NCI-H2171 (cell line): ENCODE data around the gene DYRK3.
A peak's percentile ranks its signal among the peaks of the same experiment; 100 is the strongest.

Source experiments
- DNase-seq: peaks from one replicate; lab custom pipeline; 2025; lab: John Stamatoyannopoulos, UW

The DYRK3 gene

DNA sequence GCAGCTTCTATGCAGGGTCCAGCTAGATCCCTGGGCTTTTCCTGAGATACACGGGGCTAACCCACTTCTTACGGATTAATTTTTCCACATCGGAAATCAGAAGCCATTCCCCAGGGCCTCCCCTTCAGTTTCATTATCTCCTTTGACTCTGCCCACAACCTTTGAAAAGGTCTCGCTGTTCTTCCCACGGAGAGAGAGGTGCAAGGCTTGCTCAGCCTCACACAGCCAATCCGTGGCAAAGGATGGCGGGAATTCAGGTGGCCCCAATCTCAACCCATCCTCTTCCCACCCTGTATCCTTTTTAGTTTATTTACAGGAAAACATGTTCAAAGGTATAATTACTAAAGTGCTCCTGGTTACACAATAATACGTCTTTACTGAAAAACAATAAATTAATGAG, 48.7 kb downstream of the DYRK3 start:
- DNase-seq, result no peak

GRCh38 chr1:206684478-206685333, 49.4 kb downstream of the DYRK3 start, which contains the start of gene MAPKAPK2:
MAPKAPK2 (plus strand) TSS chr1:206684905; CDS start chr1:206685230, 325 bp downstream.
- DNase-seq, result peak; percentile 64

DNA sequence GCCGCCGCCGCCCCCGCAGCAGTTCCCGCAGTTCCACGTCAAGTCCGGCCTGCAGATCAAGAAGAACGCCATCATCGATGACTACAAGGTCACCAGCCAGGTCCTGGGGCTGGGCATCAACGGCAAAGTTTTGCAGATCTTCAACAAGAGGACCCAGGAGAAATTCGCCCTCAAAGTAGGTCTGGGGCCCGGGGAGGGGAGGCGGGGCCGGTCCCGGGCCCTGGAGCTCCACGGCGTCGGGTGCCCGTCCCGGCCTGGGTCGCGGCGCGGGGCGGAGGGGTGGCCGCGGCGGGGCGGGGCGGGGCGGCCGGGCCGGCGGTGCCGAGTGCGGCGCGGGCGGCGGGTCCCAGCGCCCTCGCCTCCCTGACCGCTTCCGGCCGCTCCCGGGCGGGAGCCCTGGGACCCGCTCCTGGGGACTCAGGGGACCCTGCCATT, 50.0 kb downstream of the DYRK3 start:
- no peak for DNase-seq

- no peak for DNase-seq
Observed at GRCh38 chr1:206685769-206686477, 50.6 kb downstream of the DYRK3 start.

DNA sequence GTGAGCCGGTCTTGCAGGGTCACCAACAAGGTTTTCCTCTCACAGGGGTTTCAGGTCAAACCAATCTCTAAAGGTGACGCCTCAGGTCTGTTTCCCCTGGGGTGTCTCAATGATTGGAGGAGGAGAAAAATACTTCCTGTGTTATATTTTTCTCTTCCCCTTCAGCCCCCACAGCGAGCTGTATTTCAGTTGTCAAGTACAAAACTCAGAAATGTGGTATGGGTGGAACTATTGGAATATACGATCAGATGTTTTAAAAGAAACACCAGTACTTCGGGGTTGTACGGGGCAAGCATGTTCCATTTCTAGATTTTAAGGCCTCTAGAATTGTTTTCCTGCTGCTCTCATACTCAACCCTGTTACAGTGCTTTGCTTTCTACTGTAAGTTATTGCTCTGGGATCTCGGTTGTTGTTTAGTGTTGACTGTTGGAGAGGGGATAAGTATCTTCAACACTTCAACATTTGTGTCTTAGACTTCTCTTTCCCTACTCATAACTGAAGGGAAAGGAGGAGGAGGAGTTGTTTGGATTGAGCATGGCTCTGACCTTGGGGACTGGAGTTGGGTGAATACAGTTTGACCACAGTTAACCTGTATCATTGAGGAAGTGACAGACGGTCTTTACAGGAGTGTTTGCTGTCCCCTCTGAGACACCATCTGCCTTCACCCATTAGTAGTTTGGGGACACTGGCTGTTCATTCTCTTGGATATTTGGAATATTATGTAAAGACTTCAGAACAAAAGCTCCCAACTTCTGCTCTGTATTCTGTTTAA, 51.3 kb downstream of the DYRK3 start:
- DNase-seq, result no peak

DNA sequence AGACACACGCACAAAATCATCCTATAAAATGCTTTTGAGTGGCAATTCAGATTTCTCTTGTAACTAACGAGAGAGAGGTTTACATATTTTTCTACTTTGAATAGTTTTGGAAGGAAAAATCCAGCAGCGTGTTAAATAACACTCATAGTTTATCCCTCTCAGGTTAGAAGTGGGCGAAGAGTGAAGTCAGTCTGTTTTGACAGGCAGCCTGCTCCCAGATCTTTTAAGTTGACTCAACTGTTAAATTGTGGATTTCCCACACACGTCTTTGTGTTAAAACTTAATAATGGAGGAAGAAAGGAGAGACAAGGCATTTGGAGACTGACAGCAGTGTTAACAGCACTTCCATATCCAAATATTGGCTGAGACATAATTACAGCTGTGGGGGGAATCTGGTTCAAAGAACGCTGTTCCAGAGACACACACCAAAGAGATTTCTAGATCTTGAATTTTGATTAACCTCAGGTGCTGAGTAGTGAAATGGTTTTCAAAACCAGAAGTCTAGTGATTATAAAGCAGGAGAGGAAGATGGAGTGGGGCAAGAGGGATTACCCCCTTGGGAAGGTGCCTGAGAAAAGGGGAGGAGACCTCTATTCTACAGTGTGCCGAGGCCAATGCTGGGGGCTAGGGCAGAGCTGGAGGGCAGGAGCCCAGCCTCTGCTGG, 52.0 kb downstream of the DYRK3 start:
- DNase-seq, result no peak

- DNase-seq, result no peak
Observed at GRCh38 chr1:206687915-206688442, 52.6 kb downstream of the DYRK3 start.

DNA sequence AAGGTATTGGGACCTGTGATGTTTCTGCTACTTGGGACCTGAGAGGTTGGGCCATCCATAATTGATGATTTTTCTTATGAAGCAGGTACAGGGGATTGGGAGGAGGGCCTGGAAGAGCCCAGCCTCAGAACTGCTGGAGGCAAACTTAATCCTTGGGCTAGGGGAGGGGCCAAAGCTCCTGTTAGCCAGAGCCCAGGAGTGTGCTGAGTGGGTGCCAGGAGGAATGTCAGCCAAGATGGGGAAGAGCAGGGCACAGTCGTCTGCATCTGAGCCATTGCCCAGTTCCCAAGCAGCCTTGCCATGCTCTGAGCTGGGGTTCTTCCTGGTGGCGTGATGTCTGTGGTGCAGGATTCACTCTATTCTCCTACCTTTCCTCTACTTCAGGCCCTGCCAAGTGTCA, 55.2 kb downstream of the DYRK3 start:
- no peak for DNase-seq

DNA sequence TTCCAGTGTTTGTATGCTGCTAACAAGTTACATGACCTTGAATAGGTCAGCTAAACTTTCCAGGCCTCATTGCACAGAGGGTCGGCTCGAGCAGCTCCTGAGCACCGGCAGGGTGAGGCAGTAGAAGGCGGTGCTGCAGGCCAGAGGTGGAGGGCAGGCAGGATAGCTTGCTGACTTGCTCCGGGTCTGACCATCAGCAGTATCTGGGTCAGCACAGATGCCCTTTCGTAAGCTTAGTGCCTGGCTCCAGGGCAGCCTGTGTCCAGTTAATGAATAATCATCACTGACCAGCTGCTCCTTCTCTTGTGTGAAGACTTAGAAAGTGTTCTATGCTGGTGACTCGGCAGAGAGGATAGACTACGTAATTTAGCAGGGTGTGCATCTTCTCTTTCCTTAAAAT, 56.3 kb downstream of the DYRK3 start:
- no peak for DNase-seq

DNA sequence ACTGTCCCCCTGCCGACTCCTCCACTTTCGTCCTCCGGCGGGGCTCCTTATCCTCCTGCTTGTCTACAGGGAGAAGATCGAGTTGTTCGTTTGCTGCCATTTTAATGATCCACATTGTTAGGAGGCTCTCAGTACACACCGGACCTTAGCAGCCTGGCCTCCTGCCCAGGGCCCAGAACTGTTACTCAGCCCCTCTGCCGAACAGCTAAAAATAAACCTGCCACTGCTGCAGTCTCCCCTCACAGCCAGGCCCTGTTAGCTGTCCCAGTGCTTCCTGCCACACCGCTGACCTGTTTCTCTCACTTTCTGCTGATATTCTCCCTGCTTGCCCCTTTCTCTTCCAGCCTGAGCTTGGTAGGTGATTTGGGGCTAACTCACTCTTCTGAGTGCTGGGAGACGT, 57.7 kb downstream of the DYRK3 start:
- no peak for DNase-seq

- DNase-seq, result no peak
Observed at GRCh38 chr1:206693592-206693991, 58.3 kb downstream of the DYRK3 start.

GRCh38 chr1:206694171-206695124, 59.1 kb downstream of the DYRK3 start:
- no peak for DNase-seq

GRCh38 chr1:206695733-206696132, 60.4 kb downstream of the DYRK3 start:
- DNase-seq, result no peak

GRCh38 chr1:206696812-206697585, 61.7 kb downstream of the DYRK3 start:
- DNase-seq, result no peak

- DNase-seq, result no peak
Observed at GRCh38 chr1:206698011-206698410, 62.7 kb downstream of the DYRK3 start.
